RWPE1 (cell line): ENCODE measurements around the gene TNS3.
"Not testable (repeated sequence)": the region's sequence is repeated elsewhere in the genome, so short reads cannot be mapped to it uniquely, and the experiment has no call there.

Experiments used
- CTCF ChIA-PET: fragments of 350-600 bp; sonication (Branson Sonifier 250); formaldehyde crosslinking; extraction: SDS; loops from one replicate; lab custom pipeline; 2021; lab: Yijun Ruan, JAX
- POLR2A ChIA-PET: fragments of 400-600 bp; formaldehyde crosslinking; extraction: SDS; loops from one replicate; lab custom pipeline; 2020; ENCODE audit warnings: antibody characterized with exemption; ENCODE audit not compliant: low non-redundant PET; lab: Yijun Ruan, JAX
- DNase-seq: peaks from one replicate; pipeline ENCODE4 v3.0.0; 2012; ENCODE audit warnings: low spot score
- H3K27ac ChIP-seq: fragments of 450-650 bp; 2 replicates; pipeline ENCODE4 v1.5.1; 2017
- CTCF ChIP-seq: fragments of 450-650 bp; conservative IDR thresholded peaks from 2 replicates; pipeline ENCODE4 v1.5.1; 2017; ENCODE audit warnings: low read depth, mild to moderate bottlenecking

TNS3 gene

GRCh38 chr7:47614450-47614849 is 32.5 kb upstream of the TNS3 start:
- no peak overlapping the region for H3K27ac ChIP-seq
- POLR2A ChIA-PET: no interaction called here
- no peak for DNase-seq
- CTCF ChIA-PET: interaction anchor here (0.6 to 0.8 kb wide), 2 partner anchors 19 to 28 kb away, joined by 3 to 5 read pairs; no protein-coding TSS in a partner anchor
- no peak for TF ChIP-seq CTCF

- CTCF ChIA-PET: interaction anchor here (1.1 kb wide), 1 partner anchor 14 kb away, joined by 3 read pairs; no protein-coding TSS in a partner anchor
- DNase-seq: no peak
- H3K27ac ChIP-seq: no peak overlapping the region
- POLR2A ChIA-PET: no interaction called here
- TF ChIP-seq CTCF: no peak
Measured at GRCh38 chr7:47611045-47611511, 29.2 kb upstream of the TNS3 start.

- ChIA-PET CTCF (interaction anchor here (0.5 to 1.1 kb wide), 2 partner anchors 13 to 44 kb away, joined by 3 to 4 read pairs; no protein-coding TSS in a partner anchor), POLR2A (no interaction called here)
- peak overlapping the region; percentile 24; the same call in 1 of the 2 replicates for H3K27ac ChIP-seq
- TF ChIP-seq CTCF: no peak
- no peak for DNase-seq
Measured at GRCh38 chr7:47610506-47611044, 28.7 kb upstream of the TNS3 start.

GRCh38 chr7:47609803-47610452 is 28.0 kb upstream of the TNS3 start:
- ChIA-PET CTCF (interaction anchor here (0.5 to 1.1 kb wide), 2 partner anchors 13 to 45 kb away, joined by 3 to 4 read pairs; no protein-coding TSS in a partner anchor), POLR2A (no interaction called here)
- peak overlapping the region; percentile 24; the same call in 1 of the 2 replicates for H3K27ac ChIP-seq
- no peak for DNase-seq
- no peak for TF ChIP-seq CTCF

- H3K27ac ChIP-seq: peak overlapping the region; percentile 94
- DNase-seq: not testable (repeated sequence)
Measured at GRCh38 chr7:47606593-47607046, 24.7 kb upstream of the TNS3 start.

GRCh38 chr7:47605816-47606575 is 24.1 kb upstream of the TNS3 start:
- ChIA-PET POLR2A (no interaction called here), CTCF (no interaction called here)
- H3K27ac ChIP-seq: peak overlapping the region; percentile 94
- no peak for DNase-seq
- no peak for TF ChIP-seq CTCF

More at GRCh38 chr7:47606593-47607046, 24.7 kb upstream of the TNS3 start:
- POLR2A ChIA-PET, CTCF ChIA-PET: not testable (repeated sequence)
